ENCODE results near the gene IQGAP3.

Gene IQGAP3

GRCh38 chr1:156486421-156487344 lies 85.7 kb downstream of the IQGAP3 start:
- in situ Hi-C loops (cut with MboI; ENCODE audit: low sequenced_read_pairs), result no loop called here

- in situ Hi-C loops (cut with MboI; ENCODE audit: low sequenced_read_pairs), result no loop called here
These were observed 86.4 kb downstream of the IQGAP3 start for GRCh38 chr1:156485984-156486383.

- in situ Hi-C loops (cut with MboI; ENCODE audit: low sequenced_read_pairs), result no loop called here
These were observed 87.8 kb downstream of the IQGAP3 start for GRCh38 chr1:156484480-156485058.

- in situ Hi-C loops (cut with MboI; ENCODE audit: low sequenced_read_pairs), result no loop called here
These were observed 89.0 kb downstream of the IQGAP3 start for GRCh38 chr1:156483397-156483796.

GRCh38 chr1:156482276-156482675 lies 90.1 kb downstream of the IQGAP3 start:
- in situ Hi-C loops (cut with MboI; ENCODE audit: low sequenced_read_pairs), result no loop called here

- in situ Hi-C loops (cut with MboI; ENCODE audit: low sequenced_read_pairs), result no loop called here
These were observed 90.8 kb downstream of the IQGAP3 start for GRCh38 chr1:156481527-156481926.

GRCh38 chr1:156480411-156481192 lies 91.8 kb downstream of the IQGAP3 start:
- in situ Hi-C loops (cut with MboI; ENCODE audit: low sequenced_read_pairs), result no loop called here

- in situ Hi-C loops (cut with MboI; ENCODE audit: low sequenced_read_pairs), result no loop called here
These were observed 92.4 kb downstream of the IQGAP3 start for GRCh38 chr1:156480016-156480370.

GRCh38 chr1:156479093-156480015 lies 93.0 kb downstream of the IQGAP3 start:
- in situ Hi-C loops (cut with MboI; ENCODE audit: low sequenced_read_pairs), result no loop called here

GRCh38 chr1:156478250-156478627 lies 94.1 kb downstream of the IQGAP3 start:
- in situ Hi-C loops (cut with MboI; ENCODE audit: low sequenced_read_pairs), result no loop called here

- in situ Hi-C loops (cut with MboI; ENCODE audit: low sequenced_read_pairs), result no loop called here
These were observed 94.7 kb downstream of the IQGAP3 start for GRCh38 chr1:156477526-156478249.

- in situ Hi-C loops (cut with MboI; ENCODE audit: low sequenced_read_pairs), result no loop called here
These were observed 95.7 kb downstream of the IQGAP3 start for GRCh38 chr1:156476501-156477298.

GRCh38 chr1:156475568-156476500 lies 96.5 kb downstream of the IQGAP3 start:
- in situ Hi-C loops (cut with MboI; ENCODE audit: low sequenced_read_pairs), result no loop called here
